Activated T-helper 1 cell treated with anti-CD3 and anti-CD28 coated beads, Interleukin-12 subunit alpha, Interleukin-12 subunit beta, Interleukin-2, Interleukin-4 antibody, amounts not matched to agents 30 ng/mL and 10 ng/mL and 1 ng/mL, durations not matched to agents 14 hours and 24 hours and 36 hours (primary cell): ENCODE results near the gene CDC37L1. TPM values are rescaled to one million over a fixed set of nuclear protein-coding genes. Genes with fewer than 3 reads are reported as not detected.
"Not testable (repeated sequence)": the region's sequence is repeated elsewhere in the genome, so short reads cannot be mapped to it uniquely, and the experiment has no call there.

Source experiments
- DNase-seq: peaks from one replicate; pipeline ENCODE4 v3.0.0; 2021; ENCODE audit warnings: low spot score
- H3K27ac Mint-ChIP-seq: one replicate; pipeline ENCODE4 v1.8.0; 2021; ENCODE audit warnings: mild to moderate bottlenecking, mixed read lengths
- H3K27me3 Mint-ChIP-seq: one replicate; pipeline ENCODE4 v1.8.0; 2022; ENCODE audit warnings: mild to moderate bottlenecking, moderate library complexity, mixed read lengths; ENCODE audit not compliant: insufficient read depth
- H3K36me3 Mint-ChIP-seq: one replicate; pipeline ENCODE4 v1.8.0; 2021; ENCODE audit warnings: low read depth, mixed read lengths
- H3K4me1 Mint-ChIP-seq: one replicate; pipeline ENCODE4 v1.8.0; 2021; ENCODE audit warnings: low read depth, mixed read lengths
- H3K4me3 Mint-ChIP-seq: one replicate; pipeline ENCODE4 v1.8.0; 2021; ENCODE audit warnings: mild to moderate bottlenecking, moderate library complexity, mixed read lengths
- H3K9me3 Mint-ChIP-seq: one replicate; pipeline ENCODE4 v1.8.0; 2021; ENCODE audit warnings: mixed read lengths
- intact Hi-C: fragments of 100-400 bp; cut with micrococcal nuclease; formaldehyde crosslinking; loops from one replicate; pipeline ENCODE4 v1.15.1; 2024
- total RNA-seq: library from RNA; stranded (reverse); gene quantifications from 2 replicates; pipeline ENCODE4 v1.2.3, GENCODE V29; 2022

CDC37L1 gene
- total RNA-seq, 1 donor from 2014 or later, result 11.3 TPM

DNA sequence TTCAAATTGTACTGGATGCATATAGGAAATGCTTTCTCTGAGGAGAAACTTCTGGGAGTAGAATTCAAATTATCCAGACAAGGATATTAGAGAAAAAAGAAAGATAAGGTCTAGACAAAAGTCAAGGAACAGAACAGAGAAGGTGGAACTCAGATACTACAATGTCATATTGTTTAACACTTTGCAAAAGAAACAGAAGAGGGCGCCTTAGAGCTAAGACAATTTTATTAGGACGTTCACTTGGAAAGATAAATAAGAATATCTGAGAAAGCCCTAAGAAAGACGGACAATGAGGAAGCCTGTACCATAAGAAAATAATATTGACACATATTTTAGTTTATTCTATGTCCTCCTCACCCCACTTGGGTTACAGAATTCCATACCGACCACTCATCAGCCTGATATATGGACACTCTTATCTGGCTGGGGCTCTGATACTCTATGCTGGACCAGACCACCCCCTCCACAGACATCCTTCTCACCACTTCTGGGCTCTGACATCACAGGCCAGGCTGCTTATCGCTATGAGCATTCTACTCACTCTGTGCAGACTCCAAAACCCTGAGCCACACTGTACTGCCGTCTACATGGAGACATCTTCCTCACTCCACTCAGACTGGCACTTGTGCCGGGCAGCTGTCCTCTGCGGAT lies 70.8 kb downstream of the CDC37L1 start:
- Mint-ChIP-seq H3K9me3 (no peaks in the 10 kb centered on the region), H3K36me3 (no peaks in the 10 kb centered on the region), H3K4me3 (no peak overlapping the region), H3K27ac (no peak overlapping the region), H3K27me3 (peaks cover 5% of the 10 kb centered on the region), H3K4me1 (peaks cover 9% of the 10 kb centered on the region)
- DNase-seq, result no peak
- intact Hi-C loops, result loop anchor here (1.0 to 10.0 kb wide), 3 partner anchors 146 to 851 kb away; no protein-coding TSS in a partner anchor

DNA sequence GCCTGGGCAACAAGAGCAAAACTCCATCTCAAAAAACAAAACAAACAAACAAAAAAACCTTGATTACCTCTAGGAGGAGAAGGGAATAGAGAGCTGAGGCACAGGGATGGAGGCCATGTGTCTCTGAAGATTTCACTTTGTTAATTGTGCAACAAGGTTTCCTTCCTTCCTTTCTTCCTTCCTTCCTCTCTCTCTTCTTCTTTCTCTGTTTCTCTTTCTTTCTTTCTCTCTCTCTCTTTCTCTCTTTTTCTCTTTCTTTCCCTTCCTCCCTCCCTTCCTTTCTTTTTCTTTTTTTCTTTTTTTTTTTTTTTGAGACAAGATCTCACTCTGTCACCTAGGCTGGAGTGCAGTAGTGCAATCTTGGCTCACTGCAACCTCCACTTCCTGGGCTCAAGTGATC lies 75.2 kb downstream of the CDC37L1 start:
- not testable (repeated sequence) for H3K9me3 Mint-ChIP-seq, H3K27me3 Mint-ChIP-seq, H3K36me3 Mint-ChIP-seq, H3K4me3 Mint-ChIP-seq, H3K27ac Mint-ChIP-seq, DNase-seq, H3K4me1 Mint-ChIP-seq
- intact Hi-C loops, result loop anchor here (10.0 kb wide), 1 partner anchor 370 kb away; no protein-coding TSS in a partner anchor

DNA sequence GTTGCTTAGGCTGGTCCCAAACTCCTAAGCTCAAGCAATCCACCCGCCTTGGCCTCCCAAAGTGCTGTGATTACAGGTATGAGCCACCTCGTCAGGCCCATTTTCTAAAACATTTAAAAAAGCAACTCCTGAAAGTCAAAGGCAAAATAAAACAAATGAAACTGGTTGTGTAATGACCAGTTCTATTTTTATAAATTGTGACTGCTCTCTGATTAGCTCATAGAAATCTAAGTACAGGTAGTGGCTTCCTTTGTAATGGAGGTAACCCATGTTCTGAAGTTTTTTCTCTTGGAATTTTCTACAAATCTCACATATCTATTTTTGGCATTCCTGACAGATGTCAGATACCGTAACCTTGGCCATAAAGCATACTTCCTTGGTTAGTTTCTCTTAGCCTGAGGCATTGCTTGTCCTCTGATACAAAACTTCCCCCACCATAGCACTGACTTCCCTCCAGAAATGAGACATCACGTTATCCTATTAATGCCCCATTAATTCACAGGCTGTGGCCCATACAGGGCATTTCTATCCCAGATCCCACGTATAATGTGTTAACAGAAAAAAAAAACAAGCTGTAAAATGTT lies 75.7 kb downstream of the CDC37L1 start:
- Mint-ChIP-seq H3K9me3 (no peaks in the 10 kb centered on the region), H3K27ac (no peak overlapping the region), H3K4me3 (no peak overlapping the region), H3K4me1 (peaks cover under 1% of the 10 kb centered on the region), H3K27me3 (peaks cover 3% of the 10 kb centered on the region), H3K36me3 (no peaks in the 10 kb centered on the region)
- intact Hi-C loops, result loop anchor here (10.0 kb wide), 1 partner anchor 370 kb away; no protein-coding TSS in a partner anchor
- no peak for DNase-seq

DNA sequence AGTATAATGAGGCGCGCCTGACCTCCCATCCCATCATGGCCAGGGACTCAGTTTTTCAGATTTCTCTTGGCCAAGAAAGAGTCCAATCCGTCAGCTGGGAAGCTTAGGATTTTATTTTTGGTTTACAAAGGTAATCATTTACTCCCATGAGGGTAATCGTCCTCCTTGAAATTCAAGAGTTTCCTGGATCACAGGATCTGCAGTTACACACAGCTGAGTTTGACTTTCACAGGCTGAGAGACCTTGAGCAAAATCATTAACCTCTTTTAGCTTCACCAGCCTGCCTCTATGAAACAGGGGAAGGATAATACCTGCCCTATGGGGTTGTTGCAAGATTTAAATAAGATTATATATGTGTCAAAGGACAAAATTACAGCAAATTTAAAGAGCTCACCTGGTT lies 77.1 kb downstream of the CDC37L1 start:
- DNase-seq, result no peak
- Mint-ChIP-seq H3K9me3 (no peaks in the 10 kb centered on the region), H3K27ac (no peak overlapping the region), H3K27me3 (peaks cover 3% of the 10 kb centered on the region), H3K4me3 (no peak overlapping the region), H3K36me3 (no peaks in the 10 kb centered on the region), H3K4me1 (no peaks in the 10 kb centered on the region)
- intact Hi-C loops, result loop anchor here (10.0 kb wide), 1 partner anchor 372 kb away; no protein-coding TSS in a partner anchor

Other genes starting within 250 kb of the CDC37L1 start
- gene SLC1A1, start 189.1 kb upstream of the CDC37L1 start, total RNA-seq, result 0.05 TPM in 1 of 2 replicates, not detected in the other
- gene PLPP6, start 17.3 kb upstream of the CDC37L1 start, total RNA-seq, result 5.3 and 5.7 TPM in 2 replicates
- gene SPATA6L, start 13.1 kb upstream of the CDC37L1 start, total RNA-seq, result not detected in 2 replicates
- 23.9 and 28.5 TPM in 2 replicates for gene AK3, start 61.6 kb downstream of the CDC37L1 start, total RNA-seq
- gene RCL1, start 113.4 kb downstream of the CDC37L1 start, total RNA-seq, result 53.3 and 53.4 TPM in 2 replicates